ENCODE measurements around the gene CTSZ. TPM values are rescaled to one million over a fixed set of nuclear protein-coding genes. Genes with fewer than 3 reads are reported as not detected.

Gene CTSZ
- total RNA-seq, 4 donors from 2014 or later: 25.2 to 58.7 (median 51.9) TPM

GRCh38 chr20:59031564-59032022 lies 24.5 kb upstream of the CTSZ start:
- intact Hi-C loops (cut with DNase I; ENCODE audit: low total_unique reads): loop anchor here (1.0 to 5.0 kb wide), 6 partner anchors 11 to 379 kb away; partner anchors contain the start of genes CTSZ, NELFCD, PRELID3B and STX16
- ATAC-seq (peak; percentile 28 to 34), DNase-seq (no peak)
- H3K4me3 ChIP-seq: peak overlapping the region; percentile 77 to 88 (median 83)
- in situ Hi-C loops (cut with MboI; ENCODE audit: low sequenced_read_pairs in 4 of 4): loop anchor here in 2 of 4 donors (10.0 to 25.0 kb wide), 2 partner anchors 47 to 344 kb away; partner anchors contain the start of genes NELFCD (in 2 of the 2) and NPEPL1 (in 1 of the 2)
- peak overlapping the region; percentile 89 to 97 (median 95) for H3K27ac ChIP-seq
- TF ChIP-seq POLR2A (IDR thresholded peaks at IDR 0.05) (no peak), CTCF (IDR thresholded peaks at IDR 0.05 in 4 of 5, conservative IDR thresholded peaks at IDR 0.05 in 1 of 5) (no peak)
- H3K9me3 ChIP-seq: no peaks in the 10 kb centered on the region
- peaks cover 47% of the 10 kb centered on the region in 2 donors for H3K4me1 ChIP-seq
- H3K36me3 ChIP-seq: peaks cover 0 to 57% of the 10 kb centered on the region in 2 donors
- no peaks in the 10 kb centered on the region for H3K27me3 ChIP-seq

- no peaks in the 10 kb centered on the region for H3K27me3 ChIP-seq
- DNase-seq (no peak), ATAC-seq (no peak)
- in situ Hi-C loops (cut with MboI; ENCODE audit: low sequenced_read_pairs in 4 of 4) (loop anchor here in 2 of 4 donors (10.0 to 25.0 kb wide), 2 partner anchors 46 to 344 kb away; partner anchors contain the start of genes NELFCD (in 2 of the 2) and NPEPL1 (in 1 of the 2)), intact Hi-C loops (cut with DNase I; ENCODE audit: low total_unique reads) (loop anchor here (1.0 to 5.0 kb wide), 3 partner anchors 24 to 379 kb away; partner anchors contain the start of genes CTSZ and STX16)
- H3K36me3 ChIP-seq: peaks cover 0 to 57% of the 10 kb centered on the region in 2 donors
- no peak for TF ChIP-seq CTCF (IDR thresholded peaks at IDR 0.05 in 4 of 5, conservative IDR thresholded peaks at IDR 0.05 in 1 of 5)
- TF ChIP-seq POLR2A (IDR thresholded peaks at IDR 0.05): no peak
- H3K4me1 ChIP-seq: peaks cover 47% of the 10 kb centered on the region in 2 donors
- peak overlapping the region; percentile 77 to 88 (median 83) for H3K4me3 ChIP-seq
- peak overlapping the region; percentile 89 to 97 (median 95) for H3K27ac ChIP-seq
- no peaks in the 10 kb centered on the region for H3K9me3 ChIP-seq
These were observed 24.0 kb upstream of the CTSZ start for GRCh38 chr20:59030911-59031563.

- H3K4me3 ChIP-seq: no peak overlapping the region
- peaks cover 47 to 52% of the 10 kb centered on the region in 2 donors for H3K4me1 ChIP-seq
- no peak overlapping the region for H3K27ac ChIP-seq
- no peak for ATAC-seq
- TF ChIP-seq CTCF (IDR thresholded peaks at IDR 0.05 in 4 of 5, conservative IDR thresholded peaks at IDR 0.05 in 1 of 5): no peak
- no peak for TF ChIP-seq POLR2A (IDR thresholded peaks at IDR 0.05)
- no peak for DNase-seq
- no peaks in the 10 kb centered on the region for H3K27me3 ChIP-seq
- in situ Hi-C loops (cut with MboI; ENCODE audit: low sequenced_read_pairs in 4 of 4) (loop anchor here in 1 of 4 donors (25.0 kb wide), 1 partner anchor 342 kb away; the partner anchor contains the start of gene NPEPL1), intact Hi-C loops (cut with DNase I; ENCODE audit: low total_unique reads) (no loop called here)
- no peaks in the 10 kb centered on the region for H3K9me3 ChIP-seq
- peaks cover 0 to 64% of the 10 kb centered on the region in 2 donors for H3K36me3 ChIP-seq
These were observed 21.8 kb upstream of the CTSZ start for GRCh38 chr20:59028812-59029211.

- H3K36me3 ChIP-seq: peaks cover 0 to 66% of the 10 kb centered on the region in 2 donors
- in situ Hi-C loops (cut with MboI; ENCODE audit: low sequenced_read_pairs in 4 of 4) (loop anchor here in 1 of 4 donors (25.0 kb wide), 1 partner anchor 341 kb away; the partner anchor contains the start of gene NPEPL1), intact Hi-C loops (cut with DNase I; ENCODE audit: low total_unique reads) (no loop called here)
These were observed 20.8 kb upstream of the CTSZ start for GRCh38 chr20:59027741-59028320.

More at GRCh38 chr20:59027741-59028320, 20.8 kb upstream of the CTSZ start:
- ATAC-seq (no peak), DNase-seq (no peak)
- no peaks in the 10 kb centered on the region for H3K9me3 ChIP-seq
- H3K27ac ChIP-seq: peak overlapping the region in 1 of 4 donors; percentile 1
- H3K4me1 ChIP-seq: peaks cover 43 to 48% of the 10 kb centered on the region in 2 donors
- no peak overlapping the region for H3K4me3 ChIP-seq
- no peak for TF ChIP-seq CTCF (IDR thresholded peaks at IDR 0.05 in 4 of 5, conservative IDR thresholded peaks at IDR 0.05 in 1 of 5)
- TF ChIP-seq POLR2A (IDR thresholded peaks at IDR 0.05): no peak
- H3K27me3 ChIP-seq: no peaks in the 10 kb centered on the region

Data from gastrocnemius medialis (tissue), 4 donors.